Right cardiac atrium (tissue), 5 donors: Measurements from ENCODE around the gene NBEA. TPM values are rescaled to one million over a fixed set of nuclear protein-coding genes. Genes with fewer than 3 reads are reported as not detected.

Experiments used
- ATAC-seq, 2 donors: fragments of 200-7000 bp; cut with Tn5 transposase; one replicate each; pipeline versions ENCODE4 v1.8.0 to v1.9.1; 2020; ENCODE audit warnings: moderate library complexity in 2 of 2, mild to moderate bottlenecking in 1 of 2
- DNase-seq, 3 donors: peaks; one replicate each; pipeline ENCODE4 v3.0.0-alpha.2; 2020
- H3K27ac ChIP-seq: one replicate; pipeline ENCODE4 v1.5.1; 2013; ENCODE audit warnings: mild to moderate bottlenecking, low read length, control low read depth, moderate library complexity
- H3K27me3 ChIP-seq: one replicate; pipeline ENCODE4 v1.6.1; 2013; ENCODE audit not compliant: control insufficient read depth, insufficient read depth
- H3K4me1 ChIP-seq: one replicate; pipeline ENCODE4 v1.6.1; 2013; ENCODE audit warnings: low read length; ENCODE audit not compliant: control insufficient read depth, insufficient read depth
- H3K4me3 ChIP-seq: one replicate; pipeline ENCODE4 v1.5.1; 2013; ENCODE audit warnings: low read length, control low read depth
- H3K9me3 ChIP-seq: one replicate; pipeline ENCODE4 v1.6.1; 2013; ENCODE audit warnings: low read length; ENCODE audit not compliant: control insufficient read depth
- WGBS: extraction: QIAGEN DNeasy Blood & Tissue Kit; methylation state at CpG from one replicate; pipeline ENCODE4 v1.1.7; 2013; 5-methylcytosine and 5-hydroxymethylcytosine counted together
- intact Hi-C, 4 donors: fragments of 100-400 bp; cut with DNase I; formaldehyde crosslinking; loops; one replicate each; pipeline versions ENCODE4 v1.11.0 to v1.14.0; 2022 to 2023
- polyA plus RNA-seq: library from polyadenylated mRNA; stranded (reverse); fragments of 200-250 nt; gene quantifications from one replicate; pipeline ENCODE4 v1.2.3, GENCODE V29; 2013
- total RNA-seq, 4 donors: library from RNA; stranded (reverse); fragmentation: NEBNext Ultra II Directional; extraction: Animal tissue kit (Norgen Biotek cat#: 25700); gene quantifications; one replicate each; pipeline ENCODE4 v1.2.1, GENCODE V29; 2021
- donor health status: healthy with polysubstance abuse.
- donor health status: DM: no; HTN: yes; CAD: no.
- donor health status: DM: no; HTN: no; CAD: no.
- donor health status: DM: no; HTN: yes; CAD: no; lungs with severe emphysema.
- donor health status: DM: yes; HTN: yes; CAD: no.

Gene NBEA
- total and polyA plus RNA-seq, 5 donors, result 8.1 to 20.7 (median 20.0) TPM

DNA sequence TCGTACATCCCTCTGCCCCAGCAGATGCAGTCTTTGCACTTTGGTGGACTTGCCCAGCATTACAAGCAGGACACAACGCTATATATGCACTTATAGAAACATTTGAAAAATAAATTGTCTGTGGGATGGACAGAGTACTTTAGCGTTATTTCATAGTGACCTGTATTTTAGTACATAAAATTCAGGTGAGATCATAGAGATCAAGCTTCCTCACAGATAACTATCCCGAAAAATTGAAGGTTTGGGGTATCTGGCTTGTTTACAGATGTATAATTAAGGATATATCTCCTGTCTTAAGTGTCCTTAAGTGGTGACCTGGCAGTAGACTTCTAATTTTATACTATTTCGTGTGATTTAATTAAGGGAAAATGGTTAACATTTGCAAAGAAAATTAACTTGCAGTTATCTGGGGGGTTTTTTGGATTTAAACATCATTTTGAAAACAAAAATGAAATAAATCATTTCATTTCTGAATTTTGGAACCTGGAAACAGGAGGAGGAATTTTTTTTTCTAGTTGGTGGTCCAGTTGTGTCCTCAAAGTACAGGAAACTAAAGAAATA lies 535.4 kb downstream of the NBEA start:
- Histone ChIP-seq H3K4me1 (no peaks in the 10 kb centered on the region), H3K27me3 (no peaks in the 10 kb centered on the region), H3K27ac (no peak overlapping the region), H3K4me3 (no peak overlapping the region), H3K9me3 (no peaks in the 10 kb centered on the region)
- DNase-seq, result no peak
- WGBS, result 78% methylated on average over 5 of the region's 5 CpGs
- intact Hi-C loops, result no loop called here
- no peak for ATAC-seq

DNA sequence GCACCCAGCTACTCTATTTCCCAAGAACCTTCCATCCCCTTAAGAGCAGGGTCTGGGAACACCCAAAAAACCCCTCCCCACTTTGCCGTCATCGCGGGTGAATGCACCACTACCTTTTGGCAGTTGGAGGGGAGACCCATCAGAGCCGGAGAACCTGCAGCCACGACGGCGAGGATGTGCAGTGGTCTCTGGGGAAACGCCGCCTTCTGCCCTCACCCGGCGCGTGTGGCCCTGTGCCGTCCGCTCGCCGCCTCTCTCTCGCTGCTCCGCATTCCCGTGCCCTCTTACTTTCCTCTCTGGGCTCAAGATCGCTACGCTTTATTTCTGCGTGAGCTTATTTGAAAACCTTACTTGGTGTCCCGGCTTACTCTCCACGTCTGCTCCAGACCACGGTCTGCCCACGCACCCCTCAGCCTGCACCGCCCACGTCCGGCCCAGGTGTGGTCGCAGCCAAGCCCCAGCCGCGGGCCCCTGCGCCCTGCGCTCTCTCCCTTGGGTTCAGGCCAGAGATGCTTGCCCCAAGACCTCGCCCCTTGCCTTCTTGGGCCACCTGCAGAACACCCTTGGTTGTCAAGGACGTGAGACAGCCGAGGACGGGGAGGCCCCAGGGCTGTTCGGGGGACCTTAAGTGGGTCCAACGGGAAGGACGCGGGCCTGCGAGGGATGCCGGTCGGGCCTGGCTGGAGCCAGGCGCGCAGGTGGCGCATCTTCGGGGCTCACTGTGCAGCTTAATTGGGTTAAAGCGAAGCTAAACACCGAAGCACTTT lies 536.4 kb downstream of the NBEA start:
- Histone ChIP-seq H3K4me3 (no peak overlapping the region), H3K27ac (no peak overlapping the region), H3K4me1 (no peaks in the 10 kb centered on the region), H3K27me3 (no peaks in the 10 kb centered on the region), H3K9me3 (no peaks in the 10 kb centered on the region)
- intact Hi-C loops, result no loop called here
- peak; percentile 14 to 19 for ATAC-seq
- DNase-seq, result peak in 2 of 3 donors; percentile 17 to 38
- 56% methylated on average over 51 of the region's 51 CpGs for WGBS

GRCh38 chr13:35479038-35479492 lies 537.0 kb downstream of the NBEA start:
- 80% methylated on average over 14 of the region's 14 CpGs for WGBS
- no peaks in the 10 kb centered on the region for H3K27me3 ChIP-seq
- H3K4me3 ChIP-seq, result no peak overlapping the region
- no peaks in the 10 kb centered on the region for H3K4me1 ChIP-seq
- H3K27ac ChIP-seq, result no peak overlapping the region
- ATAC-seq (no peak), DNase-seq (no peak)
- no peaks in the 10 kb centered on the region for H3K9me3 ChIP-seq
- intact Hi-C loops, result no loop called here

DNA sequence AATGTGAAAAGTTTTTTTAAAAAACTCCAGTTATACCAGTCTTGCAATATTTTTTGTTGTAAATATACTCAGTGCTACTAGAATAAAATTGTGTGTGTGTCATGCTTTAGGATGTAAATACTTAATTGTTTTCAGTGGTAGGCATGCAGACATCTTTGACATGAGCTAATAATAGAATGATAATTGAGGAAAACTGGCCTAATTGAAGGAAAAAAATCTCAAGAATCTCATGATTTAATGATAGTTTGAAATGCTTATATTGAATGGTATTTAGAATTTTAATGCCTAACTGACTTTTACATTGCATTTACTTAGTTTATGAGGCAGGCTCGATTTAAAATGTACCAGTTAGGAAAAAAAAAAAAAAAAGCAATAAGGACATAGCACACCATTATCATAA lies 537.6 kb downstream of the NBEA start:
- H3K4me1 ChIP-seq, result no peaks in the 10 kb centered on the region
- no peaks in the 10 kb centered on the region for H3K27me3 ChIP-seq
- DNase-seq (no peak), ATAC-seq (no peak)
- 87% methylated on average over 1 of the region's 1 CpG for WGBS
- H3K4me3 ChIP-seq, result no peak overlapping the region
- no peak overlapping the region for H3K27ac ChIP-seq
- H3K9me3 ChIP-seq, result no peaks in the 10 kb centered on the region
- intact Hi-C loops, result no loop called here

GRCh38 chr13:35480346-35480745 lies 538.3 kb downstream of the NBEA start:
- WGBS, result 87% methylated on average over 2 of the region's 2 CpGs
- intact Hi-C loops, result no loop called here
- no peak overlapping the region for H3K27ac ChIP-seq
- H3K27me3 ChIP-seq, result no peaks in the 10 kb centered on the region
- no peaks in the 10 kb centered on the region for H3K9me3 ChIP-seq
- no peak overlapping the region for H3K4me3 ChIP-seq
- DNase-seq, result no peak
- no peaks in the 10 kb centered on the region for H3K4me1 ChIP-seq
- ATAC-seq, result no peak

DNA sequence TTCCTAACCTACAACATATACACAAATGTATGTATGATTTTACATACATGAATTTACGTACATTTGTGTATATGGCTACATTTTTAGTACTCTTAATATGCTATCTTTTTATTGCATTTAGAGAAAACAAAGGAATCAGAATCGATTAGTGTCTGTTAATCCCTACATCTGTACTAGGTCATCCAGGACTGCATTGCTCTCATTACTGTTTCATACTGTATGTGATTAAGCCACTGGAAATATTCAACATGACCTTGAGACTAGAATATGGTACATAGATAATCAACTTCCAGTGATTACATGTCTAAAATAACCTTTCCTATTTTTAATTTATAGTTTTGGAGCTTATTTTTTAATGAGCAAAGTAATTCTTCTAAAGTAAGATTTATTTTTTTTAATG lies 539.7 kb downstream of the NBEA start:
- intact Hi-C loops, result no loop called here
- Histone ChIP-seq H3K9me3 (no peaks in the 10 kb centered on the region), H3K4me3 (no peak overlapping the region), H3K27me3 (no peaks in the 10 kb centered on the region), H3K27ac (no peak overlapping the region), H3K4me1 (no peaks in the 10 kb centered on the region)
- WGBS, result 78% methylated on average over 2 of the region's 2 CpGs
- DNase-seq (no peak), ATAC-seq (no peak)

GRCh38 chr13:35482527-35482926 lies 540.5 kb downstream of the NBEA start:
- WGBS, result 88% methylated on average over 1 of the region's 1 CpG
- ATAC-seq, result no peak
- H3K4me1 ChIP-seq, result no peaks in the 10 kb centered on the region
- H3K27me3 ChIP-seq, result no peaks in the 10 kb centered on the region
- no peak for DNase-seq
- intact Hi-C loops, result no loop called here
- no peak overlapping the region for H3K27ac ChIP-seq
- H3K9me3 ChIP-seq, result no peaks in the 10 kb centered on the region
- H3K4me3 ChIP-seq, result no peak overlapping the region

DNA sequence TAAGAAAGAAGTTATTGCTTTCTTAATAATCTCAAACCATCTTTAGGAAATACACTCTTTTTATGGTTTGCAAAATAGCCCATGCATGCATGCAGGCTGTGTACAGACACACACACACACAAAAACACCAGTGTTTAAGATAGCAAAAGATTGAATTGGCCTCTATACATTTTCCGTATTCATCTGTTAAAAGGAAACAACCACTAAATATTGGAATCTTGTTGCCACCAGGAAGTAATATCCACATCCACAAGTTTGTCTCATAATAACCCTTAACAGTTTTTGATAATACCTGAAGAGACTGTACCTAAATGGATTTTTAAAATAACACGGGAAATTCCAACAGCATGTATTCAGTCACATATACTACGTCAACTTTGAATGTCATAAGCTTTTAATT lies 541.7 kb downstream of the NBEA start:
- Histone ChIP-seq H3K27ac (no peak overlapping the region), H3K4me3 (no peak overlapping the region), H3K4me1 (no peaks in the 10 kb centered on the region), H3K9me3 (no peaks in the 10 kb centered on the region), H3K27me3 (no peaks in the 10 kb centered on the region)
- 92% methylated on average over 3 of the region's 3 CpGs for WGBS
- no peak for DNase-seq
- ATAC-seq, result no peak
- intact Hi-C loops, result no loop called here

GRCh38 chr13:35484384-35484783 lies 542.3 kb downstream of the NBEA start:
- Histone ChIP-seq H3K27ac (no peak overlapping the region), H3K9me3 (no peaks in the 10 kb centered on the region), H3K4me3 (no peak overlapping the region), H3K4me1 (no peaks in the 10 kb centered on the region), H3K27me3 (no peaks in the 10 kb centered on the region)
- ATAC-seq (no peak), DNase-seq (no peak)
- intact Hi-C loops, result no loop called here
- 93% methylated on average over 2 of the region's 2 CpGs for WGBS

- DNase-seq, result no peak
- WGBS, result 91% methylated on average over 3 of the region's 3 CpGs
- Histone ChIP-seq H3K27ac (no peak overlapping the region), H3K27me3 (no peaks in the 10 kb centered on the region), H3K4me3 (no peak overlapping the region), H3K9me3 (no peaks in the 10 kb centered on the region), H3K4me1 (no peaks in the 10 kb centered on the region)
- no peak for ATAC-seq
- intact Hi-C loops, result no loop called here
These were observed 543.4 kb downstream of the NBEA start for GRCh38 chr13:35485424-35485823.

- H3K27me3 ChIP-seq, result no peaks in the 10 kb centered on the region
- intact Hi-C loops, result no loop called here
- ATAC-seq (no peak), DNase-seq (no peak)
- H3K27ac ChIP-seq, result no peak overlapping the region
- no peak overlapping the region for H3K4me3 ChIP-seq
- no peaks in the 10 kb centered on the region for H3K9me3 ChIP-seq
- WGBS, result 83% methylated on average over 4 of the region's 4 CpGs
- H3K4me1 ChIP-seq, result no peaks in the 10 kb centered on the region
These were observed 547.0 kb downstream of the NBEA start for GRCh38 chr13:35489050-35489449.
